ENCODE results near the gene MRPS12. TPM values are rescaled to one million over a fixed set of nuclear protein-coding genes. Genes with fewer than 3 reads are reported as not detected.

Gene MRPS12
- total and polyA plus RNA-seq, 2 of the 13 experiments (the other 11 are each of a cell fraction or from before 2014, with no cell fraction given) = 27.5 to 54.8 TPM

GRCh38 chr19:38900743-38901190, 30.0 kb upstream of the MRPS12 start:
- Histone ChIP-seq H3K27ac (ENCODE audit: extremely low read length, insufficient read depth, low read length) (peak overlapping the region; percentile 73), H4K20me1 (ENCODE audit: insufficient read depth, low read length) (no peaks in the 10 kb centered on the region), H3K27me3 (ENCODE audit: control insufficient read depth in 1 of 2, insufficient read depth in 2 of 2, low read length in 2 of 2) (no peaks in the 10 kb centered on the region; a peak in 1 of 5 replicates), H3K4me1 (ENCODE audit: insufficient read depth, low read length) (peaks cover 37% of the 10 kb centered on the region), H2AFZ (ENCODE audit: low read length) (no peak overlapping the region), H3K4me2 (ENCODE audit: low read depth, low read length) (peak overlapping the region; percentile 79), H3K9ac (ENCODE audit: insufficient read depth, low read depth, low read length) (peak overlapping the region; percentile 72), H3K36me3 (replicated peaks in 1 of 2; ENCODE audit: control insufficient read depth in 1 of 2, insufficient read depth in 2 of 2, low read length in 2 of 2) (peaks cover 4 to 12% of the 10 kb centered on the region in 2 experiments; a peak in 3 of 5 replicates), H3K9me3 (ENCODE audit: low read length) (no peaks in the 10 kb centered on the region), H3K4me3 (replicated peaks in 1 of 3; ENCODE audit: insufficient read depth in 1 of 3, low read depth in 2 of 3, low read length in 3 of 3) (peak overlapping the region; percentile 73 to 87 (median 83); a peak in 5 of 6 replicates), H3K79me2 (ENCODE audit: insufficient read depth, low read length) (peaks cover 1% of the 10 kb centered on the region)
- BruUV-seq (replicated peaks) = no TSS peak
- in situ Hi-C loops (cut with HindIII; ENCODE audit: extremely low pct_ligation_motif_present, low pct_unique_long_range_greater_than_20kb) (loop anchor here (25.0 kb wide), 1 partner anchor 163 kb away; the partner anchor contains the start of gene CAPN12), intact Hi-C loops (cut with micrococcal nuclease; ENCODE audit: unreplicated experiment) (no loop called here)
- TF ChIP-seq, protein P1, sequence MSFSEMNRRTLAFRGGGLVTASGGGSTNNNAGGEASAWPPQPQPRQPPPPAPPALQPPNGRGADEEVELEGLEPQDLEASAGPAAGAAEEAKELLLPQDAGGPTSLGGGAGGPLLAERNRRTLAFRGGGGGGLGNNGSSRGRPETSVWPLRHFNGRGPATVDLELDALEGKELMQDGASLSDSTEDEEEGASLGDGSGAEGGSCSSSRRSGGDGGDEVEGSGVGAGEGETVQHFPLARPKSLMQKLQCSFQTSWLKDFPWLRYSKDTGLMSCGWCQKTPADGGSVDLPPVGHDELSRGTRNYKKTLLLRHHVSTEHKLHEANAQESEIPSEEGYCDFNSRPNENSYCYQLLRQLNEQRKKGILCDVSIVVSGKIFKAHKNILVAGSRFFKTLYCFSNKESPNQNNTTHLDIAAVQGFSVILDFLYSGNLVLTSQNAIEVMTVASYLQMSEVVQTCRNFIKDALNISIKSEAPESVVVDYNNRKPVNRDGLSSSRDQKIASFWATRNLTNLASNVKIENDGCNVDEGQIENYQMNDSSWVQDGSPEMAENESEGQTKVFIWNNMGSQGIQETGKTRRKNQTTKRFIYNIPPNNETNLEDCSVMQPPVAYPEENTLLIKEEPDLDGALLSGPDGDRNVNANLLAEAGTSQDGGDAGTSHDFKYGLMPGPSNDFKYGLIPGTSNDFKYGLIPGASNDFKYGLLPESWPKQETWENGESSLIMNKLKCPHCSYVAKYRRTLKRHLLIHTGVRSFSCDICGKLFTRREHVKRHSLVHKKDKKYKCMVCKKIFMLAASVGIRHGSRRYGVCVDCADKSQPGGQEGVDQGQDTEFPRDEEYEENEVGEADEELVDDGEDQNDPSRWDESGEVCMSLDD (CRISPR knock-in tag; IDR thresholded peaks at IDR 0.05; ENCODE audit: borderline replicate concordance) = no peak
- TF ChIP-seq GATAD2A (CRISPR knock-in tag; IDR thresholded peaks at IDR 0.05) (peak; percentile 19; the same call in 1 of the 2 replicates), ZNF331 (CRISPR knock-in tag; IDR thresholded peaks at IDR 0.05) (peak; percentile 4; the same call in 1 of the 2 replicates), CEBPB (IDR thresholded peaks at IDR 0.05; ENCODE audit: borderline replicate concordance, low read depth, low read length) (peak; percentile 13; the same call in 1 of the 2 replicates)
- DNase-seq (ENCODE audit: low spot score) = no peak
- 0% methylated on average over 3 of the region's 3 CpGs for WGBS (ENCODE audit: low lambda C conversion rate)
- POLR2A ChIA-PET = interaction anchor here (1.1 to 2.5 kb wide), 13 partner anchors 22 to 282 kb away, joined by 3 to 24 read pairs (median 5); partner anchors contain the start of genes ACTN4, ECH1, EIF3K and FBXO17
- no peak for FAIRE-seq
- CTCF ChIA-PET (ENCODE audit: low intra/inter-chr PET ratio, low total read pairs) = no interaction called here
- no peak for ATAC-seq

GRCh38 chr19:38901683-38902082, 29.1 kb upstream of the MRPS12 start:
- no peak for FAIRE-seq
- H3K4me2 ChIP-seq (ENCODE audit: low read depth, low read length) = peak overlapping the region; percentile 79; the same call in 1 of the 2 replicates
- no peak for DNase-seq (ENCODE audit: low spot score)
- no peak overlapping the region for H3K9ac ChIP-seq (ENCODE audit: insufficient read depth, low read depth, low read length)
- in situ Hi-C loops (cut with HindIII; ENCODE audit: extremely low pct_ligation_motif_present, low pct_unique_long_range_greater_than_20kb) (loop anchor here (25.0 kb wide), 1 partner anchor 164 kb away; the partner anchor contains the start of gene CAPN12), intact Hi-C loops (cut with micrococcal nuclease; ENCODE audit: unreplicated experiment) (no loop called here)
- H3K79me2 ChIP-seq (ENCODE audit: insufficient read depth, low read length) = peaks cover 1% of the 10 kb centered on the region
- TF ChIP-seq MYC (CRISPR knock-in tag; IDR thresholded peaks at IDR 0.05; ENCODE audit: borderline replicate concordance) = no peak
- TF ChIP-seq ZNF354B (CRISPR knock-in tag; IDR thresholded peaks at IDR 0.05) = peak; percentile 87; the same call in 1 of the 2 replicates
- H3K27me3 ChIP-seq (ENCODE audit: control insufficient read depth in 1 of 2, insufficient read depth in 2 of 2, low read length in 2 of 2) = no peaks in the 10 kb centered on the region; a peak in 1 of 5 replicates
- H3K4me1 ChIP-seq (ENCODE audit: insufficient read depth, low read length) = peaks cover 37% of the 10 kb centered on the region
- no peaks in the 10 kb centered on the region for H3K9me3 ChIP-seq (ENCODE audit: low read length)
- ChIA-PET CTCF (ENCODE audit: low intra/inter-chr PET ratio, low total read pairs) (no interaction called here), POLR2A (interaction anchor here (2.2 to 2.5 kb wide), 2 partner anchors 50 to 70 kb away, joined by 16 to 21 read pairs; partner anchors contain the start of gene ECH1)
- peaks cover 4 to 12% of the 10 kb centered on the region in 2 experiments; a peak in 3 of 5 replicates for H3K36me3 ChIP-seq (replicated peaks in 1 of 2; ENCODE audit: control insufficient read depth in 1 of 2, insufficient read depth in 2 of 2, low read length in 2 of 2)
- H3K4me3 ChIP-seq (replicated peaks in 1 of 3; ENCODE audit: insufficient read depth in 1 of 3, low read depth in 2 of 3, low read length in 3 of 3) = no peak overlapping the region
- BruUV-seq (replicated peaks) = no TSS peak
- WGBS (ENCODE audit: low lambda C conversion rate) = 100% methylated on average over 1 of the region's 1 CpG
- no peak overlapping the region for H3K27ac ChIP-seq (ENCODE audit: extremely low read length, insufficient read depth, low read length)
- no peaks in the 10 kb centered on the region for H4K20me1 ChIP-seq (ENCODE audit: insufficient read depth, low read length)
- no peak for ATAC-seq
- no peak overlapping the region for H2AFZ ChIP-seq (ENCODE audit: low read length)
